ENCODE results near the gene TSN. TPM values are rescaled to one million over a fixed set of nuclear protein-coding genes. Genes with fewer than 3 reads are reported as not detected.

The TSN gene
- total and polyA plus RNA-seq, 9 of the 15 experiments (the other 6 are each of a cell fraction or from before 2014, with no cell fraction given): 63.2 to 152 (median 95.2) TPM

- no peak for TF ChIP-seq HBP1 (CRISPR knock-in tag; IDR thresholded peaks at IDR 0.05)
- no peak for TF ChIP-seq FOXP4 (CRISPR knock-in tag; IDR thresholded peaks at IDR 0.05; ENCODE audit: borderline replicate concordance)
These were observed 46.5 kb downstream of the TSN start (continued) for GRCh38 chr2:121801916-121802315.

- H4K20me1 ChIP-seq (replicated peaks; ENCODE audit: control insufficient read depth, insufficient read depth, low read length): no peaks in the 10 kb centered on the region
- no peak overlapping the region for H3K4me3 ChIP-seq
- intact Hi-C loops (cut with micrococcal nuclease) (no loop called here), in situ Hi-C loops (cut with MboI) (no loop called here)
- no peaks in the 10 kb centered on the region for H3K9me3 ChIP-seq (replicated peaks; ENCODE audit: control insufficient read depth, insufficient read depth, low read depth, low read length)
- H3K27me3 ChIP-seq (ENCODE audit: control insufficient read depth in 2 of 2, insufficient read depth in 2 of 2, low read length in 2 of 2): peaks cover 16 to 31% of the 10 kb centered on the region in 2 experiments
- no peak overlapping the region for H3K4me2 ChIP-seq (ENCODE audit: insufficient read depth, low read length)
- H3K27ac ChIP-seq (ENCODE audit: extremely low read depth, low read depth, low read length): no peak overlapping the region
- no peak overlapping the region for H2AFZ ChIP-seq (ENCODE audit: low read depth, low read length)
- DNase-seq (ENCODE audit: extremely low read depth in 1 of 4, low spot score in 3 of 4): no peak
- no peaks in the 10 kb centered on the region for H3K79me2 ChIP-seq (ENCODE audit: control insufficient read depth, insufficient read depth, low read length)
- no peaks in the 10 kb centered on the region for H3K36me3 ChIP-seq (ENCODE audit: control insufficient read depth, insufficient read depth, low read length)
- ChIA-PET POLR2A (interaction anchor here (0.7 kb wide), 1 partner anchor 262 kb away, joined by 3 read pairs; no protein-coding TSS in a partner anchor), CTCF (ENCODE audit: low intra/inter-chr PET ratio) (no interaction called here)
- ATAC-seq: no peak
- no peaks in the 10 kb centered on the region for H3K4me1 ChIP-seq (replicated peaks in 1 of 2; ENCODE audit: control insufficient read depth in 2 of 2, insufficient read depth in 2 of 2, low read length in 2 of 2)
- no TSS peak for BruUV-seq (replicated peaks)
- FAIRE-seq: no peak
- TF ChIP-seq ZNF431 (CRISPR knock-in tag; IDR thresholded peaks at IDR 0.05) (no peak), PRDM10 (IDR thresholded peaks at IDR 0.05; ENCODE audit: partially characterized antibody) (no peak), TEAD1 (CRISPR knock-in tag; IDR thresholded peaks at IDR 0.05) (no peak), CREB3L1 (IDR thresholded peaks at IDR 0.05; ENCODE audit: borderline replicate concordance, low read depth) (no peak), ZC3H4 (CRISPR knock-in tag; IDR thresholded peaks at IDR 0.05; ENCODE audit: borderline replicate concordance) (no peak), HLTF (IDR thresholded peaks at IDR 0.05) (no peak)
- 0% methylated on average over 2 of the region's 2 CpGs for WGBS (ENCODE audit: insufficient coverage, low coverage, missing lambda C conversion rate)
- H3K9me1 ChIP-seq (ENCODE audit: control insufficient read depth, insufficient read depth, low read length): no peaks in the 10 kb centered on the region
- no peak overlapping the region for H3K9ac ChIP-seq (ENCODE audit: insufficient read depth in 1 of 2, low read depth in 2 of 2, low read length in 2 of 2)
These were observed 48.1 kb downstream of the TSN start for GRCh38 chr2:121803503-121803902.
